OCI-LY3 (cell line): ENCODE measurements around the gene PNLIPRP1.

Source experiments
- H2AFZ ChIP-seq: fragments of 200-600, 300-600 bp; shearing (Covaris generic); 2 replicates; pipeline ENCODE4 v1.6.0; 2014; ENCODE audit warnings: antibody characterized with exemption, low read depth, low read length
- H3K27ac ChIP-seq: fragments of 200-600, 300-600 bp; sonication (generic); 2 replicates; pipeline ENCODE4 v1.5.1; 2014; ENCODE audit warnings: mild to moderate bottlenecking, low read length, moderate library complexity, mixed read lengths
- H3K27me3 ChIP-seq: fragments of 200-600, 300-600 bp; sonication (generic); 2 replicates; pipeline ENCODE4 v1.6.1; 2014; ENCODE audit warnings: low read depth, low read length, mixed read lengths
- H3K36me3 ChIP-seq: fragments of 200-600, 300-600 bp; sonication (generic); replicated peaks from 2 replicates; pipeline ENCODE3; 2014; ENCODE audit warnings: low read depth, low read length, mixed read lengths
- H3K4me1 ChIP-seq: fragments of 300-600, 200-600 bp; sonication (generic); 2 replicates; pipeline ENCODE4 v1.6.1; 2014; ENCODE audit warnings: low read length, mixed read lengths
- H3K4me2 ChIP-seq: fragments of 200-600, 300-600 bp; sonication (generic); 2 replicates; pipeline ENCODE4 v1.6.1; 2014; ENCODE audit warnings: low read length, mixed read lengths
- H3K4me3 ChIP-seq: fragments of 300-600, 200-600 bp; sonication (generic); 2 replicates; pipeline ENCODE4 v1.5.1; 2014; ENCODE audit warnings: antibody characterized with exemption, mild to moderate bottlenecking, low read length, moderate library complexity
- H3K79me2 ChIP-seq: fragments of 300-600, 200-600 bp; shearing (Covaris generic); 2 replicates; pipeline ENCODE4 v1.6.1; 2014; ENCODE audit warnings: mild to moderate bottlenecking, low read length, mixed read lengths
- H3K9ac ChIP-seq: fragments of 300-600, 200-600 bp; shearing (Covaris generic); 2 replicates; pipeline ENCODE4 v1.6.0; 2014; ENCODE audit warnings: mild to moderate bottlenecking, low read length, moderate library complexity
- H3K9me3 ChIP-seq: fragments of 200-600, 300-600 bp; shearing (Covaris generic); 2 replicates; pipeline ENCODE4 v1.6.1; 2014; ENCODE audit warnings: low read length, mixed read lengths; ENCODE audit not compliant: insufficient read depth
- H4K20me1 ChIP-seq: fragments of 200-600, 300-600 bp; sonication (generic); 2 replicates; pipeline ENCODE4 v1.6.1; 2016; ENCODE audit warnings: low read length, mixed read lengths; ENCODE audit not compliant: insufficient read depth
- CTCF ChIP-seq: fragments of 200-600, 300-600 bp; sonication (generic); IDR thresholded peaks from 2 replicates; pipeline ENCODE4 v1.5.1; 2014; ENCODE audit warnings: antibody characterized with exemption, low read length, low read depth
- EZH2phosphoT487 ChIP-seq: fragments of 200-600 bp; shearing (Covaris generic); IDR thresholded peaks from 2 replicates; pipeline ENCODE4 v1.6.1; 2018; ENCODE audit warnings: antibody characterized with exemption, mixed run types, low read depth

Gene PNLIPRP1

GRCh38 chr10:116557305-116557880 lies 33.4 kb upstream of the PNLIPRP1 start:
- no peaks in the 10 kb centered on the region for H3K9me3 ChIP-seq
- no peak for TF ChIP-seq EZH2phosphoT487
- no peak for TF ChIP-seq CTCF
- no peaks in the 10 kb centered on the region for H3K4me1 ChIP-seq
- no peaks in the 10 kb centered on the region for H3K36me3 ChIP-seq
- no peak overlapping the region for H2AFZ ChIP-seq
- H3K4me2 ChIP-seq: no peak overlapping the region
- H4K20me1 ChIP-seq: no peaks in the 10 kb centered on the region
- H3K79me2 ChIP-seq: no peaks in the 10 kb centered on the region
- no peak overlapping the region for H3K27ac ChIP-seq
- H3K9ac ChIP-seq: no peak overlapping the region
- H3K4me3 ChIP-seq: no peak overlapping the region
- no peaks in the 10 kb centered on the region for H3K27me3 ChIP-seq

- Histone ChIP-seq H3K4me3 (no peak overlapping the region), H3K9ac (no peak overlapping the region), H3K27me3 (no peaks in the 10 kb centered on the region), H3K79me2 (no peaks in the 10 kb centered on the region), H4K20me1 (no peaks in the 10 kb centered on the region), H3K36me3 (no peaks in the 10 kb centered on the region), H3K4me1 (no peaks in the 10 kb centered on the region), H3K27ac (no peak overlapping the region), H3K4me2 (no peak overlapping the region), H2AFZ (no peak overlapping the region), H3K9me3 (no peaks in the 10 kb centered on the region)
- TF ChIP-seq EZH2phosphoT487 (no peak), CTCF (no peak)
These were observed 25.2 kb upstream of the PNLIPRP1 start for GRCh38 chr10:116565534-116565933.

DNA sequence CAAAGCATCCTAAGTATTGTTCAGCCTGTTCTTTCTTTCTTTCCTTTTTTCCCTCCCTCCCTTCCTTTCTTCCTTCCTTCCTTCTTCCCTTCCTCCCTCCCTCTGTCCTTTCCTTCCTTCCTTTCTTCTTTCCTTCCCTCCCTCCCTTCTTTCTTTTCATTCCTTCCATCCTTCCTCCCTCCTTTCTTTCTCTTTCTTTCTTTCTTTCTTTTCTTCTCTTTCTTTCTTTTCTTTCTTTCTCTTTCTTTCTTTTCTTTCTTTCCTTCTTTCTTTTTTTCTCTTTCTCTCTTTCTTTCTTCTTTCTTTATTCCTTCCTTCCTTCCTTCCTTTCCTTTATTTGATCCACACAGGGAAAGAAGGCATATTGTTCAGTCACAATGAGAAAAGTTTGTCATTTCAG lies 23.8 kb upstream of the PNLIPRP1 start:
- H3K27me3 ChIP-seq: no peaks in the 10 kb centered on the region
- H3K4me3 ChIP-seq: no peak overlapping the region
- H3K9ac ChIP-seq: no peak overlapping the region
- no peak overlapping the region for H2AFZ ChIP-seq
- no peaks in the 10 kb centered on the region for H4K20me1 ChIP-seq
- TF ChIP-seq EZH2phosphoT487: no peak
- no peak for TF ChIP-seq CTCF
- no peak overlapping the region for H3K27ac ChIP-seq
- H3K9me3 ChIP-seq: no peaks in the 10 kb centered on the region
- no peaks in the 10 kb centered on the region for H3K36me3 ChIP-seq
- H3K4me1 ChIP-seq: no peaks in the 10 kb centered on the region
- no peaks in the 10 kb centered on the region for H3K79me2 ChIP-seq
- H3K4me2 ChIP-seq: no peak overlapping the region

GRCh38 chr10:116567335-116567734 lies 23.4 kb upstream of the PNLIPRP1 start:
- H2AFZ ChIP-seq: no peak overlapping the region
- no peak overlapping the region for H3K4me3 ChIP-seq
- H3K4me1 ChIP-seq: no peaks in the 10 kb centered on the region
- no peak overlapping the region for H3K27ac ChIP-seq
- no peak for TF ChIP-seq CTCF
- no peak for TF ChIP-seq EZH2phosphoT487
- H3K9ac ChIP-seq: no peak overlapping the region
- no peaks in the 10 kb centered on the region for H4K20me1 ChIP-seq
- H3K79me2 ChIP-seq: no peaks in the 10 kb centered on the region
- no peaks in the 10 kb centered on the region for H3K27me3 ChIP-seq
- no peak overlapping the region for H3K4me2 ChIP-seq
- no peaks in the 10 kb centered on the region for H3K36me3 ChIP-seq
- no peaks in the 10 kb centered on the region for H3K9me3 ChIP-seq
